ENCODE measurements around the gene CHRDL2. TPM values are rescaled to one million over a fixed set of nuclear protein-coding genes. Genes with fewer than 3 reads are reported as not detected.

CHRDL2 gene
- total RNA-seq, 1 donor from 2014 or later = 1.8 TPM

- peak; percentile 65 for DNase-seq
These were observed 20.8 kb downstream of the CHRDL2 start for GRCh38 chr11:74710281-74710938.

- no peak for DNase-seq
These were observed 22.1 kb downstream of the CHRDL2 start for GRCh38 chr11:74709175-74709574.

GRCh38 chr11:74707602-74708510 lies 23.4 kb downstream of the CHRDL2 start:
- DNase-seq = no peak

- DNase-seq = no peak
These were observed 24.0 kb downstream of the CHRDL2 start for GRCh38 chr11:74707182-74707581.

- DNase-seq = no peak
These were observed 28.0 kb downstream of the CHRDL2 start for GRCh38 chr11:74703211-74703610.

- peak; percentile 90 for DNase-seq
These were observed 28.7 kb downstream of the CHRDL2 start for GRCh38 chr11:74702383-74703007.

GRCh38 chr11:74701351-74701750 lies 29.9 kb downstream of the CHRDL2 start:
- DNase-seq = no peak

GRCh38 chr11:74699615-74700396 lies 31.4 kb downstream of the CHRDL2 start:
- no peak for DNase-seq

- no peak for DNase-seq
These were observed 33.5 kb downstream of the CHRDL2 start for GRCh38 chr11:74697722-74698121.

- peak; percentile 69 for DNase-seq
These were observed 34.1 kb downstream of the CHRDL2 start for GRCh38 chr11:74696939-74697675.

GRCh38 chr11:74696500-74696899 lies 34.7 kb downstream of the CHRDL2 start:
- no peak for DNase-seq

- no peak for DNase-seq
These were observed 35.4 kb downstream of the CHRDL2 start for GRCh38 chr11:74695705-74696280.

GRCh38 chr11:74694136-74694930 lies 36.9 kb downstream of the CHRDL2 start:
- DNase-seq = no peak

- no peak for DNase-seq
These were observed 37.7 kb downstream of the CHRDL2 start for GRCh38 chr11:74693531-74693930.

GRCh38 chr11:74691755-74692154 lies 39.5 kb downstream of the CHRDL2 start:
- no peak for DNase-seq

GRCh38 chr11:74689666-74690065 lies 41.6 kb downstream of the CHRDL2 start:
- no peak for DNase-seq

- no peak for DNase-seq
These were observed 43.8 kb downstream of the CHRDL2 start for GRCh38 chr11:74687237-74688023.

- DNase-seq = no peak
These were observed 44.4 kb downstream of the CHRDL2 start for GRCh38 chr11:74686792-74687191.

GRCh38 chr11:74685905-74686304 lies 45.3 kb downstream of the CHRDL2 start:
- no peak for DNase-seq
